Measurements from ENCODE around the gene TNFRSF6B.

The TNFRSF6B gene

GRCh38 chr20:63746751-63747315, 50.4 kb downstream of the TNFRSF6B start:
- no peak for DNase-seq (ENCODE audit: low read depth in 2 of 2, low spot score in 1 of 2)

- no peak for DNase-seq (ENCODE audit: low read depth in 2 of 2, low spot score in 1 of 2)
Measured at GRCh38 chr20:63747622-63748069, 51.2 kb downstream of the TNFRSF6B start.

All from stimulated activated CD8-positive, alpha-beta memory T cell treated with anti-CD3 and anti-CD28 coated beads, Interleukin-4, amount 100 ng/mL, for 1 hour (primary cell).